GM12864 (cell line): ENCODE data around the gene CAP2.

Source experiments
- DNase-seq: peaks from one replicate; pipeline ENCODE4 v3.0.0-alpha.2; 2011; ENCODE audit warnings: low read depth
- H3K4me3 ChIP-seq: 2 replicates; pipeline ENCODE4 v1.5.1; 2011; ENCODE audit warnings: mild to moderate bottlenecking, low read depth, low read length, control low read depth
- TF ChIP-seq, protein P1 (sequence below): IDR thresholded peaks from 2 replicates; pipeline ENCODE4 v1.5.1; 2011; ENCODE audit warnings: low read depth, mild to moderate bottlenecking, moderate library complexity, low read length, control low read depth, inconsistent platforms; ENCODE audit errors: missing control alignments

CAP2 gene

DNA sequence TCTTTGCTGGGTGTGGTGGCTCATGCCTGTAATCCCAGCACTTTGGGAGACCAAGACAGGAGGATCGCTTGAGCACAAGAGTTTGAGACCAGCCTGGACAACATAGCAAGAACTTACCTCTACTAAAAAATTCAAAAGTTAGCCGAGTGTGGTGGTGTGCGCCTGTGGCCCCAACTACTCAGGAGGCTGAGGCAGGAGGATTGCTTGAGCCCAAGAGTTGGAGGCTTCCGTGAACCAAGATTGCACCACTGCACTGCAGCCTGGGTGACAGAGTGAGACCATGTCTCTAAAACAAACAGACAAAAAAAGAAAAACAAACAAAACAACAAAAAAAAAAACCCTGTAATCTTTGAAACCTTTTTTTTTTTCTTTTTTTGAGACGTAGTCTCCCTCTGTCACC, 67.5 kb downstream of the CAP2 start:
- no peak for DNase-seq
- H3K4me3 ChIP-seq = no peak overlapping the region
- TF ChIP-seq, protein P1, sequence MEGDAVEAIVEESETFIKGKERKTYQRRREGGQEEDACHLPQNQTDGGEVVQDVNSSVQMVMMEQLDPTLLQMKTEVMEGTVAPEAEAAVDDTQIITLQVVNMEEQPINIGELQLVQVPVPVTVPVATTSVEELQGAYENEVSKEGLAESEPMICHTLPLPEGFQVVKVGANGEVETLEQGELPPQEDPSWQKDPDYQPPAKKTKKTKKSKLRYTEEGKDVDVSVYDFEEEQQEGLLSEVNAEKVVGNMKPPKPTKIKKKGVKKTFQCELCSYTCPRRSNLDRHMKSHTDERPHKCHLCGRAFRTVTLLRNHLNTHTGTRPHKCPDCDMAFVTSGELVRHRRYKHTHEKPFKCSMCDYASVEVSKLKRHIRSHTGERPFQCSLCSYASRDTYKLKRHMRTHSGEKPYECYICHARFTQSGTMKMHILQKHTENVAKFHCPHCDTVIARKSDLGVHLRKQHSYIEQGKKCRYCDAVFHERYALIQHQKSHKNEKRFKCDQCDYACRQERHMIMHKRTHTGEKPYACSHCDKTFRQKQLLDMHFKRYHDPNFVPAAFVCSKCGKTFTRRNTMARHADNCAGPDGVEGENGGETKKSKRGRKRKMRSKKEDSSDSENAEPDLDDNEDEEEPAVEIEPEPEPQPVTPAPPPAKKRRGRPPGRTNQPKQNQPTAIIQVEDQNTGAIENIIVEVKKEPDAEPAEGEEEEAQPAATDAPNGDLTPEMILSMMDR = no peak

DNA sequence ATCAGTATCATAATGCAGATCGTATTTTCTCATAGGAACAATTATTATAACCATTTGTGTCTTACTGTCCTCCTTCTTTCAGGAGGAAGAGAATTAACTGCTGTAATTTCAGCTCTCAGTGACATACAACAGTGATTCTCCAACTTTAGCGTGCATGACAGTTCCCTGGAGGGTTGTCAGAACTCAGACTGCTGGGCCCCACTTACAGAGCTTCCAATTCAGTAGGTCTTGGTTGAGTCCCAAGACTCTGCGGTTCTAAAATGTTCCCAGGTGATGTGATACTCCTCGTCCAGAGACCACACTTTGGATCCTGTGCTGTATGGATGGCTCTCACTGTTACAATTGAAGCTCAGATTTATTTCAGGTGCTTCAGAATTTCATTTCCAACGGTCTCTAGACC, 72.8 kb downstream of the CAP2 start:
- TF ChIP-seq, protein P1 = no peak
- H3K4me3 ChIP-seq = no peak overlapping the region
- no peak for DNase-seq

DNA sequence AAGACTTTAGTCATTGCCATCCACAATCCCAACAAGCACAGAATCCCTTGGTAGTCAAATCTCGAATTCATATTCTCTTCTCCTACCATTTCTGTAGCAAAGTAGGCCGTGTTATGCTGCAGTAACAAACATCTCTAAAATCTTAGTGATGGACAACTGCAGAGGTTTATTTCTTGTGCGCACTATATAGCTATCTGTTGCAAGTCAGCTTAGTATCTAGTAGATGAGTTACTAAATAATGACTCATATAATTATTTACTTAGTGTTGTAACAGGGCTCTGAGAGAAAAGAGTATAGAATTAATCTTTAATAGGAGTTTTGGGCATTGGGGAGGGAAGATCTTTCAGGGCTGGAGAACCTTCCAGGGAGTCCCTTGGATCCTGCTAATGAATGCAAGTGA, 73.3 kb downstream of the CAP2 start:
- TF ChIP-seq, protein P1 = no peak
- no peak for DNase-seq
- no peak overlapping the region for H3K4me3 ChIP-seq

DNA sequence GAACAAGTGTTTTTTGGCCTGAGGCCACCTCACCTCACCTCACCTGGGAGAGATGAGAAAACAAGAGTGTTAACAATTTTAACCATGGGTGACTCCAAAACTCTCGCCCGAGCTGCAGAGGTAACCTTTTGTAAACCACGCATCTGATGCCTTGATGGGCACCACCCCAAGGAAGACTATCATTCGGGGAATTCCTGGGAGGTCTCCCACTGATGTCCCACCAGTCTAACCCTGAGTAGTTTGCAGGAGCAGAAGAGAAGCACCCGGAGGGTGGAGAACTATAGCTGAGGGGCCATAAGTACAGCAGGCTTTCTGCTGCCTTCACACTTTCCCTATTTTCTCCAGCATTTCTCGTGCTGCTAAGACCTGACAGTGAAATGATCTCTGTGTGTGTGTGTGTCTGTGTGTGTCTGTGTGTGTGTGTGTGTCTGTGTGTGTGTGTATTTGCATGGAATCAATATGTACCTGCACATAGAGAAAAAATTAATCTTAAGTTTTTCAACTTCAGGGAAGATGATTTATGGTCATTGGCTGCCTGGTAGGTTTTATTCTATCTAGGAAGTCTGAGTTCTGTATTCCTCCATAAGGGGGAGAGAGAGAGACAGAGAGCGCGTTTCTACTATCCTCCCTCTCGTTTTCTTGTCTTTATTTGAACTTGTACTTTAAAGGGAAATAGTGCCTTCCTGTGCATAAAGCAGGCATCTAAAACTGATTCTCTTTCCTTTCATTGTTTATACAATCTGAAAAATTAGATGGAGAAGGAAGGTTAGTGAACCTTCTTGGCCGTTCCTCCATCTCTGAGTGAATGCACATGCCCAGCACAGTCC, 75.8 kb downstream of the CAP2 start:
- TF ChIP-seq, protein P1 = no peak
- no peak for DNase-seq
- no peak overlapping the region for H3K4me3 ChIP-seq

DNA sequence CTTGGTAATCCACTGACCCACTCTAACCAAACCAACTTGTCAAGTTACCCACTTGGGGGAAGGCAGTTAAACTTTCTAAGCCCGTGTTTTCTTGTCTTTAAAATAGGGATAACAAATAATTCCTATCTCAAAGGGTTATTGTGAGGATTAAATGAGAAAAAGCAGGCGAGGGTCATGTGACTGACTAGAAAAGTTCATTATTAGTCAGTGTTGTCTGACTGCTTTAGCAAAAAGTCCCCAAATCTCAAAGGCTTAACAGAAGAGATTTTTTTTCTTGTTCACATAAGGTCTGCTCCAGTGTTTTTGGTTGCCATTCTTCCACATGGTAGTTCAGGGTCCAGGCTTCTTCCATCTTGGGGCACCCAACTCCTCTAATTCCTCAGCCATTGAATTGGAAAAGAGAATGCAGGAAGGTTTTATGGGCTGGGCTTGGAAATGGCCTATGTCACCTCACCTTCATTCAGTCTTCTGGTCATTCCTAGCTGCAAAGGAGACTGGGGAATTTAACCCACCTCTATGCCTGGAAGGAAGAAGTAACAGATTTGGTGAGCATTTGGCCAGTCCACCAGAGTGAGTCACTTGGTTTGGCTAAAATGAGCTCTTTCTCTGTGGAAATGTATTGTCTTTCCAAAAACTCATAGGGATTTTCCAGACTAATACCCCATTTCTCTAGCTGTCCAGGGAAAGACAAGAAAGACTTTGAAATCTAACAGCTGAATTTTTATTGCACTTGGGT, 77.0 kb downstream of the CAP2 start:
- H3K4me3 ChIP-seq = no peak overlapping the region
- DNase-seq = no peak
- TF ChIP-seq, protein P1 = no peak

DNA sequence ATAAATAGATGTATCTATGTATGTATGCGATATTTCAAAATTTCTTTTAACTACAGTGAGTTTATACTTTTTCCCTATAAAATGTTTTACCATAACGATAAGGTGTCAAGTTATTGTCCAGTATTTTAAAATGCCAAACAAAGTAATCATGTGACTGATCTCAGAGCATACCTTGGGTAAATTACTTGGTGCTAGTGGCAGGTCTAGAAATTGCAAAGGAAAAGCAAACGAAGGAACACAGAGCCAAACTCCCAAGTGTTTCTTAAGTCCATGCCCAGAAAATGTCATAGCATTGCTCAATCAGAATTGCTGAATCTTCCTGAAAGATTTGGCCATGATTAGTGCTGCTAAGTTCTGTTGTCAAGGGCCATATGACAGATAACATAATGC, 77.5 kb downstream of the CAP2 start:
- TF ChIP-seq, protein P1 = no peak
- no peak overlapping the region for H3K4me3 ChIP-seq
- no peak for DNase-seq
